ENCODE data around the gene PRR15L. TPM values are rescaled to one million over a fixed set of nuclear protein-coding genes. Genes with fewer than 3 reads are reported as not detected.

PRR15L gene
- total RNA-seq, 3 donors from 2014 or later, result 38.7 to 105 TPM; not detected in 1

DNA sequence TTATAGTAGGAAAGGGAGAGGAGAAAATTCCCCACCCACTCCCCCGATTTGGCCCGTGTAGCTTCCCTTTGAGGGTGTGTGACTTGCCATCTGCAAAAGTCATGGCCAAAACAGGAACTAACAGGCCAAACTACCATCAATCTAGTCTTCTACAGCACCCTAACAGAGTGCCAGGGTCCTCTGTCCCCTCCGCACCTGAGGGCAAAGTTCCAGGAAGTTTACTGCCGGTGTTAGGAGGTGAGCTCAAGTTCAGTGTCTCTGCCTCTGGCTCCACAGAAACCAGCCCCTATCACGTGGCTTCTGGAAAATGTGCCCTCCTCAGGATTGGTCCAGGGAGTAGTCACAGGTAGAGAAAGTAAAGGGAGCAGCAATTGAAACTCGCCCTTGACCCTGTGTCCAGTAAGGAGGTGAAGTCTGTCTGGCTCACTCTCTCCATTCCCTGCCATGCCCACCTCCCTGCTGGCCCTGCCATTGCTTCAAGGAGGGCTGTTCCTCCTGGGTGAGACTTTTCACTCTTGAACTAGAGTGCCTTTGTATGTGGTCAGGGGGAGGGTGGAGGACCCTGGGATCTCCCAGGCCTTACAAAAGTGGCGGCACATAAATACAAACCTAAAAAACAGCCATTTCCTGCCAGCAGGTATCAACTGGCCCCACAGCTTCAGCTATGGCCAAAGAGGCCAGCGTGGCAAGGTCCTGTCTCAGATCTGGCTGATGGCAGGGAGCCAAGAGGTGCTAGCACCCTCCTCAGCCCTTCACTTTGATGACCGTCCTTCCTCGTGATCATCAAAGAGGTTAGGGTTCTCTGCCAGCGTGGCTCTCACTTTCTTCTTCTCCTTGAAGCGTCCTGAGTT is 5.3 kb downstream of the PRR15L start:
- intact Hi-C loops (cut with DNase I; ENCODE audit: low total_unique reads), result no loop called here
- Histone ChIP-seq H3K27ac (peak overlapping the region; percentile 95 to 97), H3K4me1 (peaks cover 8 to 33% of the 10 kb centered on the region in 2 donors), H3K36me3 (no peaks in the 10 kb centered on the region), H3K4me3 (peak overlapping the region in 1 of 3 donors; percentile 26), H3K9me3 (no peaks in the 10 kb centered on the region), H3K27me3 (no peaks in the 10 kb centered on the region)
- TF ChIP-seq POLR2AphosphoS5 (IDR thresholded peaks at IDR 0.05) (no peak), POLR2A (IDR thresholded peaks at IDR 0.05) (no peak)
- TF ChIP-seq, protein P1, sequence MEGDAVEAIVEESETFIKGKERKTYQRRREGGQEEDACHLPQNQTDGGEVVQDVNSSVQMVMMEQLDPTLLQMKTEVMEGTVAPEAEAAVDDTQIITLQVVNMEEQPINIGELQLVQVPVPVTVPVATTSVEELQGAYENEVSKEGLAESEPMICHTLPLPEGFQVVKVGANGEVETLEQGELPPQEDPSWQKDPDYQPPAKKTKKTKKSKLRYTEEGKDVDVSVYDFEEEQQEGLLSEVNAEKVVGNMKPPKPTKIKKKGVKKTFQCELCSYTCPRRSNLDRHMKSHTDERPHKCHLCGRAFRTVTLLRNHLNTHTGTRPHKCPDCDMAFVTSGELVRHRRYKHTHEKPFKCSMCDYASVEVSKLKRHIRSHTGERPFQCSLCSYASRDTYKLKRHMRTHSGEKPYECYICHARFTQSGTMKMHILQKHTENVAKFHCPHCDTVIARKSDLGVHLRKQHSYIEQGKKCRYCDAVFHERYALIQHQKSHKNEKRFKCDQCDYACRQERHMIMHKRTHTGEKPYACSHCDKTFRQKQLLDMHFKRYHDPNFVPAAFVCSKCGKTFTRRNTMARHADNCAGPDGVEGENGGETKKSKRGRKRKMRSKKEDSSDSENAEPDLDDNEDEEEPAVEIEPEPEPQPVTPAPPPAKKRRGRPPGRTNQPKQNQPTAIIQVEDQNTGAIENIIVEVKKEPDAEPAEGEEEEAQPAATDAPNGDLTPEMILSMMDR (IDR thresholded peaks at IDR 0.05), result no peak
- peak in 1 of 2 donors; percentile 48 for DNase-seq (ENCODE audit: low spot score in 2 of 2)

DNA sequence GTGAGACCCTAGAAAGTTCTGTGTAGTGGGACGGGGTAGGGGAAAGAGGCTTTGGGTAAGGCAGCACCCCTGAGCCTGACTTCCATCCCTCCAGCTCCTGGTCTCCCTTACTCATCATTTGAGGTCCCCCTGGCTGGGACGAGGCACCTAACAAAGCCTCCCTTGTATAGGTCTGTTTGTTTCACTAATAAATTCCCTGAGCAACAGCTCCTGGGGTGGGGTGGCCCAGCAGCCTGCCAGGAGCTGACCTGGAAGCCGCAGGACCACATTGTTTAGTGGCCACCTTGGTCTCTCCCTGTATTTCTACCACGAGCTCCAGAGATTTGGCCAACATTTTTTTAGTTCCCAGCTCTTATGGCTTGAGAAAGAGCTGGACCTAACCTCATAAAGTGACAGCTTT is 7.2 kb downstream of the PRR15L start:
- no peaks in the 10 kb centered on the region for H3K9me3 ChIP-seq
- peak in 1 of 2 donors; percentile 90 for DNase-seq (ENCODE audit: low spot score in 2 of 2)
- TF ChIP-seq POLR2AphosphoS5 (IDR thresholded peaks at IDR 0.05), result peak in 1 of 3 donors; percentile 23
- no peak for TF ChIP-seq POLR2A (IDR thresholded peaks at IDR 0.05)
- TF ChIP-seq, protein P1 (IDR thresholded peaks at IDR 0.05), result no peak
- no peaks in the 10 kb centered on the region for H3K36me3 ChIP-seq
- peak overlapping the region; percentile 95 to 97 for H3K27ac ChIP-seq
- no peaks in the 10 kb centered on the region for H3K27me3 ChIP-seq
- peaks cover 8 to 40% of the 10 kb centered on the region in 2 donors for H3K4me1 ChIP-seq
- peak overlapping the region in 1 of 3 donors; percentile 63 for H3K4me3 ChIP-seq
- intact Hi-C loops (cut with DNase I; ENCODE audit: low total_unique reads), result no loop called here

DNA sequence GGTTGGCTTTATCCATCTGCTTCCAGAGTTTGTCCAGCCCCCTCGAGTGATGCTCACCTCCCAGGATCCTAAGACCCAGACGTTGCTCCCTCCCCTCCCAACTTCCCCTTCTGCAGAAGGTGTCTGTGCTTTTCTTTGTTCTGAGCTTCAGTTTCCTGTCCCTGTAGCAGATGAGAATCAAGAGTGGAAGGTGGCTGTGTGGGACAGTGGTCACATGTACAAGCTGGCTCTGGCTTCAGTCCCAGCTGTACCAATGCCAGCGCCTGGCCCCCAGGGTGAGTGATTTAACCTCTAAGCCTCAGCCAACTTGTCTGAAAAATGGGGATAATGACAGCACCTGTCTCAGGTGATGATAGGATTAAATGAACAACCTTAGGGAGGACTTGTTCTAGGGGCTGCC is 7.7 kb downstream of the PRR15L start:
- no peaks in the 10 kb centered on the region for H3K27me3 ChIP-seq
- peak; percentile 84 to 86 for DNase-seq (ENCODE audit: low spot score in 2 of 2)
- H3K9me3 ChIP-seq, result no peaks in the 10 kb centered on the region
- intact Hi-C loops (cut with DNase I; ENCODE audit: low total_unique reads), result no loop called here
- H3K27ac ChIP-seq, result peak overlapping the region; percentile 95 to 97
- H3K4me1 ChIP-seq, result peaks cover 8 to 44% of the 10 kb centered on the region in 2 donors
- TF ChIP-seq POLR2AphosphoS5 (IDR thresholded peaks at IDR 0.05) (no peak), POLR2A (IDR thresholded peaks at IDR 0.05) (no peak)
- TF ChIP-seq, protein P1 (IDR thresholded peaks at IDR 0.05), result no peak
- H3K36me3 ChIP-seq, result no peaks in the 10 kb centered on the region
- H3K4me3 ChIP-seq, result peak overlapping the region in 2 of 3 donors; percentile 42 to 63

DNA sequence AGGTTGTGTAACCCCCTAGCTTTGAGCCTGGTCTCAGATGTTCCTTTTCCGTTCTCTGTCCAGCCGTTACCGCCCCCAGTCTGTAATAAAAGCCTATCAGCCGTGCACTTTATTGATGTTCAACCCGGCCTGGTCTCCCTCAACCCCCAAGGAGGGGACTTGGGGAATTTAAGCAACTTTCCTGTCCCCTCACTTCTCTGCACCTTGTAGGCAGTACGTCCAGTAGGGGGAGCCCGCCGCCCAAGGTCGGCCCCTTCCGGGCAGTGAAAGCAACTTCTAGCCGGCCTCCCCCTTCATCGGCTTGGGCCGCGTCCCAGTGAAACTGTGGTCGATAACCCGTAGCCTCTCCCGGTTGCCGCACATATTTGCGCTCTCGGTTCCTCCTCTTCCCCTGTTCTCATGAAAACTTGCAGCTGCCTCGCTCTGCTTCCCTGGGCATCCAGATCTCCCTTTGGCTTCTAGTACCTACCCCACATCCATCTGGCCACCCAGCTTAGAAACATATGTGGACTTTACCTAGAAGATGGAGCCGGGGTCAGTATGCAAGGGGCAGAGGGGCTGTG is 8.4 kb downstream of the PRR15L start:
- H3K27ac ChIP-seq, result peak overlapping the region; percentile 95 to 97
- intact Hi-C loops (cut with DNase I; ENCODE audit: low total_unique reads), result no loop called here
- peaks cover 8 to 44% of the 10 kb centered on the region in 2 donors for H3K4me1 ChIP-seq

More for the DNA sequence above, 8.4 kb downstream of the PRR15L start:
- no peaks in the 10 kb centered on the region for H3K36me3 ChIP-seq
- H3K27me3 ChIP-seq, result no peaks in the 10 kb centered on the region
- H3K4me3 ChIP-seq, result peak overlapping the region; percentile 31 to 63 (median 42)
- TF ChIP-seq, protein P1 (IDR thresholded peaks at IDR 0.05), result peak; percentile 88 to 96 (median 90)
- peak; percentile 9 to 58 (median 36) for TF ChIP-seq POLR2AphosphoS5 (IDR thresholded peaks at IDR 0.05)
- TF ChIP-seq POLR2A (IDR thresholded peaks at IDR 0.05), result no peak
- peak; percentile 89 to 95 for DNase-seq (ENCODE audit: low spot score in 2 of 2)
- H3K9me3 ChIP-seq, result no peaks in the 10 kb centered on the region

Measured in breast epithelium (tissue), 4 donors.